Measurements from ENCODE around the gene UBTF.
"Not testable (repeated sequence)": the region's sequence is repeated elsewhere in the genome, so short reads cannot be mapped to it uniquely, and the experiment has no call there.

UBTF gene

DNA sequence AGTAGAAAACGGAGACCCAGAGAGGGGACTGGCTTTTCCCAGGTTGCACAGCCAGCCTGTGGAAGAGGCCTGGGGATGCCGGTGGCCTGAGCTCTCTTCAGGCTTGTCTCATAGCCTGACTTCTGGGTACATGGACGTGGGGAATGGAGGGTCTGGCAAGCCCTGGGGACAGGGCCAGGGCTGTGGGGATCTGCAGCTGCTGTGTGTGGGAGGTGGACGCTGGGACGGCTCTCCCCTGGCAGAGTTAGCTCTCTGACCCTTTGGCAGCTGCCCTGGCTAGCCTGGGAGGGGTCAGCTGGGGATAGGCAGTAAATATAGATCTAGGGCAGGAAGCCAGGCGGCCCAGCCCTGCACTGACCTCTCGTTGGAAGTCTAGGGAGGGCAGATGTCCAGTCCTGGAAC is 28.0 kb upstream of the UBTF start:
- no peak for FAIRE-seq

DNA sequence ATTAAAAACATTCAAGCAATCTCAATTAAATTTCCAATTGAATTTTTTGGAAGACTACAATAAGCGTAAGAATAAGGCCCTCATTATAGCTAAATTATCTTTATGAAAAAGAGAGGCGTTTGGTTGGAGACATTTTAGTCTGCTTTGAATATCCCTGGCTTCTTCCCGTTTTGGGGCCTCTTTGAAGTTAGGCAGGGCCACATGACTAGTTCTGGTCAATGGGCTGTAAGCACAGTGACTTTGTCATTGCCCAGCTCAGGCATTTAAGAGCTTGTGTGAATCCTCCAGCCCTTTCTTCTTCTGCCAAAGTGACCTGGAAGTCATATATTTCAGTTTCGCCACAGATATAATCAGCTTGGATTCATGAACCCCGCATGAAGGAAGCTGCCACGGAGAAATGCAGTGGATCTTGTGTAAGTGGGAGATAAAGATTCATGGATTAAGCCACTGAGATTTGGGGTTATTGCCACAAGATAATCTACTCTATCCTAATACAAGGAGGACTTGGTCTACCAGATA is 21.7 kb upstream of the UBTF start:
- FAIRE-seq = no peak

DNA sequence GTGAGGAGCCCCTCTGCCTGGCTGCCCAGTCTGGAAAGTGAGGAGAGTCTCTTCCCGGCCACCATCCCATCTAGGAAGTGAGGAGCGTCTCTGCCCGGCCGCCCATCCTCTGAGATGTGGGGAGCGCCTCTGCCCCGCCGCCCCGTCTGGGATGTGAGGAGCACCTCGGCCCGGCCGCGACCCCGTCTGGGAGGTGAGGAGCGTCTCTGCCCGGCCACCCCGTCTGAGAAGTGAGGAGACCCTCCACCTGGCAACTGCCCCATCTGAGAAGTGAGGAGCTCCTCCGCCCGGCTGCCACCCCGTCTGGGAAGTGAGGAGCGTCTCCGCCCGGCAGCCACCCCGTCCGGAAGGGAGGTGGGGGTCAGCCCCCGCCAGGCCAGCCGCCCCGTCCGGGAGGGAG is 18.4 kb upstream of the UBTF start:
- not testable (repeated sequence) for FAIRE-seq

DNA sequence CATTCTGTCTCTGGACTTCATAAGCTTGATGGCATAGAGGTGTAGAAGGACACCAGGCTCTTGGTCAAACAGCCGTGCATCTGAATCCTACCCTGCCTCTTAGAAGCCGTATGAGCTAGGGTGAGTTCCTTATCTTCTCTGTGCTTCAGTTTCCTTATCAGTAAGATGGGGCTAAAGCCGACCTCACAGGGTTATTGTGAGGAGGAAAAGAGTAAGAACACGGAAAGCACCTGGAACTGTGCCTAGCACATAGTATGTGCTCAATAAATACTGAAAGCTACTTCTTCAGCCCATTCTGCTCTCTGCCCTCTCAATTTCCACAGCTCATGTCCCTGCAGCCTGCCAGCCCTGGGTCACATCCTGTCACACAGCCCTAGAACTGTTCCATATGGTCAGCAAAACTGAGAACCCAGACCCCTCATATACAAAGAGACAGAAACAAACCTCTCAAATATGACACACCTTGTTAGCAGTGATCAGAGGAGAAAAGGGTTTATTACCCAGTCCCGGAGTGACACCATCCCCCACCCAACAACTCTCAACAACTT is 17.0 kb upstream of the UBTF start:
- no peak for FAIRE-seq

DNA sequence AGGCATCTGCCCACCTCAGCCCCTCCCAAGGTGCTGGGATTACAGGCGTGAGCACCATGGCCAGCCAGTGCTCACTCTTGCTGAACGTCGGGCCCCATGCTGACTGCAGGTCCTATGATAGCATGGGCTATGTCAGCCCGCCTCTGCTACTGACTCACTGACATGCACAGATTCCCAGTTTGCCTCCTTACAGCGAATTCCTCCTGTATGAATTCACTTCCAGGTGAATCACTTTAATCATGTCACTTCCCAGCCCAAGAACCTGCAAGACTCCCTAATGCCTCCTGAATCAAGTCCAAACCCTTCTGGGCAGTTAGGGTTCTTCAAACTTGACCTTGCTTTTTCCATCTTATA is 16.1 kb upstream of the UBTF start:
- FAIRE-seq = no peak

DNA sequence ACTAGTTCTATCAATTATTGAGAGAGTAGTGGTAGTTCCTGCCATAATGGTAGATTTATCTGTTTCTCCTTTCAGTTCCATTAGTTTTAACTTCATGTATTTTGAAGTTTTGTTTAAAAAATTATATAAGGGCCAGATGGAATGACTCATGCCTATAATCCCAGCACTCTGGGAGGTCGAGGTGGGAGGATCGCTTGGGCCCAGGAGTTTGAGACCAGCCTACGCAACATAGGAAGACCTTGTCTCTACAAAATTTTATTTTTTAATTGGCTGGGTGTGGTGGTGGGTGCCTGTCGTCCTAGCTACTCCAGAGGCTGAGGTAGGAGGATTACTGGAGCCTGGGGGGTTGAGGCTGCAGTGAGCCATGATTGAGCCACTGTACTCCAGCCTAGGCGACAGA is 14.1 kb upstream of the UBTF start:
- no peak for FAIRE-seq

DNA sequence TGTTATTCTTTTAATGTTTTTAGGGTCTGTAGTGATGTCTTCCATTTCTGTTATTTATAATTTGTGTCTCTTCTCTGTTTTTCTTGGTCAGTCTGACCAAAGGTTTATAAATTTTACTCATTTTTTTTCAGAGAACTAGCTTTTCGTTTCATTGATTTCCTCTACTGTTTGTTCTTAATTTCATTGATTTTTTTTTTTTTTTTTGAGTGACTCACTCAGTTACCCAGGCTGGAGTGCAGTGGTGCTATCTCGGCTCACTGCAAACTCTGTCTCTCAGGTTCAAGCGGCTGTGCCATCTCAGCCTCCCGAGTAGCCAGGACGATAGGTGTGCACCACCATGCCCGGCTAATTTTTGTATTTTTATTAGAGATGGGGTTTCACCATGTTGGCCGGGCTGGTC is 12.6 kb upstream of the UBTF start:
- no peak for FAIRE-seq

DNA sequence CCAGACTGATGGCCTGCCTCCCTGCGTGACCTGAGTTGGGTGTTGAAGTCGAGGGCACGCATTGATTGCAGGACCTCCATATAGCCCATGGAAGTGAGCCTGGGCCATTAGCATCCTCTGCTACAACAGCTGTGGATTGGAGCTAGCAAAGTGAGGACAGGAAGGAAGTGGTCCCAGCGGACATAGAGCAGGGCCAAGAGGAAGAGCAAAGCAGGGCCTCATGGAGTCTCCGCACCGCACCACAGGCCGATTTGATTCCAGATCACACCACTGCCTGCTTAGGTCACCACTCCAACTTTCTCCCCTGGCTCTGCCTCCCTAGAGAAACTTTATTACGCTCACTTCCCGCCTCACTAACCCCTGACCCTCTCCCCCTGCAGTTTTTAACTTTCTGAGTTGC is 10.7 kb upstream of the UBTF start:
- no peak for FAIRE-seq

DNA sequence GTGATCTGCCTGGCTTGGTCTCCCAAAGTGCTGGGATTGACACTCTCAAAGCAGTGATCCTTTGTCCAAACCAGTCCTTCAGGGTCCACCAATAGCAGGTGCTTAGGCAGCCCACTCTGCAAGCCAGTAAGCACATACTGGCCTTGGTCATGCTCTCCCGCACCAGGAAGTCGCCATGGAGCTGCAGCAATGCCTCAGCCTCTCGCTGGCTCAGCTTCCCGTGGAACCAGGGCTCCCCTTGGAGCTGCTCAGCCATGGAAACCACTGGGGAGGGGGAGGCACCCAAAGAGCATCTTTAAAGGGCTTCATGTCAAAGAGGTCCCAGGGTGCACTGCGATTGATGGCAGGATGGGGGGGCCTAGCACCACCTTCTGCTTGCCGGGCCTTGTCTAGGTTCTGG is 9.6 kb upstream of the UBTF start:
- no peak for FAIRE-seq

DNA sequence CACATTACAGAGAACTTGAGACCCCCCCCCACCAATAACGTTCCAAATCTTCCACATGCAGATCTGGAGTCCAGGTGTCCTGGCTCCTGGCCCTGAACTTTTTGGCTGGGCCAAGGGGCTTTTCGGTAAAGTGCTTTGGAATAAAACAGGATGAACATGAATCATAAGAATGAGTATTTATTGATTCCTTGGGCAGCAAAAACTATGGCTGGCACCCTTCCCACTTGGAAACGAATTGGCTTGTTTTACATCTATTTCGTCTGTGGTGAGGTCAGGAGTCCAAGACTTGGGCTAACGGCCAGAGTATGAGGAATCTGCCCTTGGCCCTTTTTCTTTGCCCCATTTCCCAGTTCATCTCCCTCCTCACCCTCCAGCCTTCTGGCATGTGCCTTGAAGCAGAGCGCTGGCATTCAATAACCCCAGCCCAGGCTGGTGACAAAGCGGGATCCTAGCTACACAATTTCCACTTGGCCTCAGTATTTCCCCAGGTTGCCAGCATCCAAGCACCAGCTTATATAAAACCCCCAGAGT is 4.1 kb upstream of the UBTF start:
- no peak for FAIRE-seq

DNA sequence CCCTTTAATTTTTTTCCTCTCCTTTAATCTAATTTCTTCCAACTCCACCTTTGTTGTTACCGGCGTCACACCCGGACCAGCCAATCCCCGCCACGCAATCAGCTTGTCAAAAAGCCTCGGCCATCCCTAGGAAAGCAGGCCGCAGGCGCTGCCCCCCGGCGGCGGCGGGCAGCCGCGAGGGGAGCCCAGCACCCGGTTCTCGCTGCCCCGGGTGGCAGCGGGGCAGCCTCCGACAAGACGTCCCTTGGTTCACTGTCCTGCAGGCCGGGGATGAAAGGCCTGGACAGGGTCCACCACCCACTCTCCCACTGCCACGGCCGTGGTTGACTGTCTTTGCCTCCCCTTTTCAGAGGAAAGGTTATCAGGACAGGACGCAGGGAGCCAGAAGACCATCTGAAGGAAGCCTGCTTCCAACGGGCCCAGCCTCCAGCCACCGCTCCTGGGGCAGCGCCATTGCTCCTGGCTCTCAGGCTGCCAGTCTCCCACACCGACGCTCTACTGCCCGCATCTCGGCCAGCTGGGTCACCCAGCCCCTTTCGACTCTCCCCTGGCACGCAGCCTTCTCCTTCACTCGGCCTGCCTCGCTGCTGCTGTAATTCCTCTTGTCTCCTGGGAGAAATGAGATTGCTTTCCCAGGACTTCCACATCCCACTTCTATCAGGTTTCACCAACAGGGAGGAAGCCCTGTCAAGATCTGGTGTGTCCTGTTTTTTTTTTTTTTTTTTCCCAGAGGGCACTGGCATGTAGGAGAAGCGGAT is 2.8 kb upstream of the UBTF start:
- FAIRE-seq = no peak

DNA sequence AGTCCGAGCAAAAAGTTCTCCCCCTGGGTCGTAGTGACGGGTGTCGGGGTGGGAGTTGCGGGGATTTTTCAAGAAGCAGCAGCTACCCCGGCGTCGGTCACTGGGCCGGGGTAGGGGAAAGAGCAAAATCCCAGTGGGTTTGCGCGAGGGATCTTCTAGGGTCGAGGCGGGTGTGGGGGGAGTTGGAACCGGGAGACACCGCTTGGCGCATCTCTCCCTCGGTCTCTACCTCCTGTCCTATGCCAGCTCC is 2.3 kb upstream of the UBTF start:
- FAIRE-seq = no peak

DNA sequence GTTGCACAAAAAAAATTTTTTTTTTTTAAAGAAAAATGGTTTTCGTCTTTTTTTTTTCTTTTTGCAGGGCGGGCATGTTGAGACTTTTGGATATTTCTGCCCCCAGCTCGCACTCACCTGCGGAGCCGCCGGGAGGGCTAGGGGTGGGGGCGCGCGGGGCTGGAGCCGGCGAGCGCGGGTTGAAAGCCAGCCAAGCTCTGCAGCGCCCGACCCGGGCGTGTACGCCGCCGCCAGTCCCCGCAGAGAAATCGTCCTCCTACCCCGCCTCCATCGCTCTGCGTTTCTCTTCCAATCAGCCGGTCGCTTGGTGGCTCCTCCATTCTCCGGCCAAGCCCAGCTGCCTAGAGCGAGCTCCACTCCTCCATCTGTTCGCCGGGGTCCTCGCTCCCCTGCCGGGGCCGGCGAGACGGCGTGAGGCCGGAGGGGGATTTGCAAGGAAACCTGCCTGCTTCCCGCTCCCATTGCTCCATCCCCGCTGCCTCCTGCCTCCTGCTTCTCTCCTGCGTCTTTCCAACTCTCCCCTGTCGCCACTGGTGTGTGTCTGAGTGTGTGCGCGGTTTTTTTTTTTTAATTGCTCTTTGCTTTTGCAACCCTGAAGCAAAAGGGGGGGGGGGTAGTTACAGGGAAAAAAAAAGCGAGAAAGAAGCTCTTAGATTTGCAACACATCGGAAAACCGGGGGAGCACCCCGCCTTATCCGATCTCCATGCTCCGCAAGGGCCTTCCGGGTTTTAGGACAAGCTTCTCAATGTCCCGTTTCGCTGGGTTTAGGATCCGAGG is 1.8 kb upstream of the UBTF start:
- FAIRE-seq = no peak

DNA sequence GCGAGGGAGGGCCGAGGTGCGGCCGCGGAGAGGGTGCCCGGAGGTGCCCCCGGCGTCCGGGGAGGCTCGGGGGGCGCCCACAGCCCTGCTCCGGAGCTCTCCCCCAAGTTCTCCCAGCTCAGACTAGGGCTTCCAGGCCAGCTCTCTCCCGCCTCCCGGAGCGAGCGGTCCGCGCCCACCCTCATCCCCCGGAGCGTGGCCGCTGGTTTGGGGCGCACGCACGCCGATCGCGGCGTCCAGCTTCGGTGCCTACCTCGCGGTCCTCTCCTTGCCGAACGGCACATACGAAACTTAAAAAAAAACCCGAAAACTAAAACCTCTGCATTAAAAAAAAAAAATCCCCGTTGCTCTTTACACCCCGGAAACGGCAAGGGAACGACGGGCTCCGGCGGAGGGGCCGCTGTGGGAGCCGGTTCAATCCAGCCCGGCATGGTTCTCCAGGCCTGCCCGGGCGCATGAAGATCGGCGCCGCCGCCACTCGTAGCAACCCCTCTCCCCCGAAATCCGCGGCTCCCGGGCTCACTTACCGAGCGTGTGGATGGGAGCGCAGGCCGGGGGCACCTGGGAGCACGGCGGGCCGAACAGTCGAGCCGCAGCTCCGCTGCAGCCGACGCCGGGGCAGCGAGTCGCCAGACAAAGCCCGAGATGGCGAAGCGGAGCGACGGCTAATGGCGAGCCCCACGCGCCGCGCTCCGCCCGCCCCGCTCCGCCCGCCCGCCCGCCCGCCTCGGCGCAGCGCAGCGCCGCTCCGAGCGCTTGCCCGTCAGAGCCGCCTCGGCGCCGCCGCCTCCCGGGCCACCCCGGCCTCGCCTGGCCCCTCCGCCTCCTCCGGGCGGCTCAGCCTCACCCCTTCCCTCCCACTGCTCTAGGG is 973 bp upstream of the UBTF start:
- FAIRE-seq = no peak

DNA sequence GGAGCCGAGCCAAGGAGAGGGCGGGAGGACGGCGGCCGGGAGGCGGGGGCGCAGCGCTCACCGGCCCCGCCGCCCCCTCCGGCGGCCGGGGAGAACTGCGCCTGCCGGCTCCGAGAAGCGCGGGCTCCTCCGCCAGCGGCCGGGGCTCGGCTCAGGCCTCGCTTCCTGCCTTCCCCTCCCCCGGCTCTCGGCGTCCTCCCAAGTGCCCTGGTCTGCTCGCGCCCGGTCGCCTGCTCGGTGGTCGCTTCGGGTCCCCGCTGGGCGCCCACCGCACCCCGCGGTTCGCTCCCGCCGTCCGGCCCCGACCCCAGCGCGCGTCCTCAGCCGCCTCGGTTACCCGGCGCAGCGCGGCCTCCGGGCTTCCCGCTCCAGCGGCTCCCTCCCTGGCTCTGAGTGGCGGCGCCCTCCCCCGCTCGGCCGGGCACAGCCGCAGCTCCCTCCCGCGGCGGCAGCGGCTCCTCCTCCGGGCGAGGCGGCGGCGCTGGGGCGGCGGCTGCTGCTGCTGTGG is 313 bp downstream of the UBTF start:
- FAIRE-seq = no peak

DNA sequence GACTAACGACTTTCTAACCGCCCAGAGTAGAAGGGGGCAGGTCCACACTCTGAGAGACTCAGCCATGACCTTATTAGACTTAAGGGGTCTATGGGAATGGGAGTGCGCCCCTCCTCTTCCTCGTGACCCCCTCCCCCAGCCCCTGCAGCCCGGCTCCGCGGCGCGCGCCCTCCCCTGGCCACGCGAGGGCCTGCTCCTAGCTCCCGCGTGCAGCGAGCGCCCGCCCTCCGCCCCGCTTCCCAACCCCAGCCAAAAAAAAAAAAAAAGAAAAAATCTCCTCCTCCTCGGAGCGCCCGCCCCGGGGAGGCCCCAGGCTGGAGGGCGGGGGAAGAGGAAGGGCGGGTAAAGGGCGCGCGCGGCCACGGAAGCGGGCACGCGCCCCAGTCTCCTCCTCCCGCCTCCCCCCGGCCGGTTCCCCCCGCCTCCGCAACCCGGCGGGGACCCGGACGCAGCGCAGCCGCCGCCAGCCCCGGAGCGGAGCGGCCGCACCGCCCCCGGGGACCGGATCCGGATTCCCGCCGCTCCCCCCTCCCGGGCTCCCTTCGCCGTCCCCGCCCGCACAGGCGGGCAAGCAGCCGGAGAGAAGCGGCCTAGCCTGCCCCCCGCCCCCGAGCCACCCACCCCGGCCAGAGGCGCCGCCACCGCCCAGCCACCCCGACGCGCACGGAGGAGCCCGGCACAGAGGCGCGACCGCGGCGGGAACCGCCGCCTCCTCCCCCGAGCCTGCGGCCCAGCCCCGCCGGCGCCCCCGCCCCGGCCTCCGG is 949 bp downstream of the UBTF start:
- FAIRE-seq = no peak

DNA sequence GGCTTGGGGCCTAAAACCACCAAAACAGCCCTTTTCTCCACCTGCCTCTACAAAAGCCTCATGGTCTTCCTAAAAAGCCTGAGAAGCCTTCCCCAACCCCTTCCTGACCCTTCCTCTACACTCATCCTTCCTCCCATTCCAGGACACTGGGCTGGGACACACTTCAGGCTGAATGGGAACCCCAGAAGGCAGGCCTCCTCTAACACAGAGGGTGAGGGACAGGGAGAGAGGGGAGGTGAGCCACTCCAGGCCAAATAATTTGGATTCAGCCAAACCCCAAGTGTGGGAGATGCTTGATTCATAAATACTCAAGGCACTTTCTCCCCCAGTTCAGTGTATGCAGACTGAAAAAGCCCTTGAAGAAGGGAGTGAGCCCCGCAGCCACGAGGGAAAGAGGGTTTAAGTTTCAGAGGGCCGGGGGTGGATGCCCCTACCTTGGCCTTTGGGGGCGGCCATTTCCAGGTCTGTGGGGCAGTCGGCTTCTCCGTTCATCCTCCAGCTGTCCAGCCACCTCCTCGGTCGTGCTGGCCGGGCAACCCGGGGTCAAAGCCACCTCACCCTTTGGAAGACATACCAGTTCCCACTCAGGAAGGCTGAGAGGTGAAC is 1.6 kb downstream of the UBTF start:
- no peak for FAIRE-seq

DNA sequence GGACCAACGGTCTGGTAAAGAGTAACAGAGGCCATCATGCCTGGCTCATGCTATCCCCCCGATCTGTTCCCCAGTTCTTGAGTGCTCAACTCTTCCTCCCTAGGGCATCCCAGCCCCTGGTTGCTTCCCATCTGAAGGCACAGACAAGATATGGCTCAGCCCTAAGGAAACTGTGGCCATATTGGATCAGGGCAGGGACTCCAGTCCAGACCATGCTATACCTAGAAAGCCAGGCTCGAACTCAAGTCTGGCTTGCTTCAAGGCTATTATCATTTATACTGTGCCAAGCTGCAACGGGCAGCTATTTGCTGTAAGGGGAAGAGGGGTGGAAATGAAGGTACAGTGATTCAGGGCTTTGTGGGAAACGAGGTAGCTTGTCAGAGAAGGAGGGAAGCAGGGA is 2.8 kb downstream of the UBTF start:
- FAIRE-seq = no peak

DNA sequence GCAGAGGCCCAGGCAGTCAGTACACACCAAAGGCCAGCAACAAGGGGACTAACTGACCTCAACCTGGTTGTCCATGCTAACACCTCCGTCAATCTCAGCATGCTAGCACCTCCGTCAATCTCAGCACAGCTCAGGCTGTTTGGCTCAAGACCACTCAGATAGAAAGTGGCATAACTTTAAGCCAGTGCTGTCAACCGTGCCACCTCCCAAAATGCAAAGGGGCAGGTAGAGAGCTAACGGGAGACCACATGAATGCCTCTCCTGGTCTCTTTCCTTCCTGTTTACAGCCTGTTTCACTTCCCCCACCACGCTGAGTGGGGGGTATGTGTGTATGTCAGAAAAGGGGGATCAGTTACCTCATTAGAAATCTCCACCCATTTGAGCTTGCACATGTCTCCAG is 3.3 kb downstream of the UBTF start:
- FAIRE-seq = no peak

DNA sequence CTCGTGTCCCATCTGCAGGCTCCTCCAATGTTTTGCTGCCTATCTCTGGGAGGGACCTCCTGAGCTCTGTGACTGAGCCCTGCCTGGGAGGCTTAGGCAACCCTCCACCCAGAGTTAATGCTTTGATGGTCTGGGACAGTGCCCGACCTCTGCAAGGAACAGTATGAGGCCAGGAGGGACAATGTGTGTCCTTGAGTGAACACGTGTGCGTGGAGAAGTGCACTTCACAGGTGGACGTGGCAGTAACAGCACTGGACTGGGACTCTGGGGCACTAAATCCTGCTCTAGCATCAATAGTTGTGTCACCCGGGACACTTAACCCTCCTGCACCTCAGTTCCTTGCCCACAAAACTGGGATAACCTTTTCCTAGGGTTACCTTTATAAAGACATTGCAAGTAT is 4.6 kb downstream of the UBTF start:
- no peak for FAIRE-seq

DNA sequence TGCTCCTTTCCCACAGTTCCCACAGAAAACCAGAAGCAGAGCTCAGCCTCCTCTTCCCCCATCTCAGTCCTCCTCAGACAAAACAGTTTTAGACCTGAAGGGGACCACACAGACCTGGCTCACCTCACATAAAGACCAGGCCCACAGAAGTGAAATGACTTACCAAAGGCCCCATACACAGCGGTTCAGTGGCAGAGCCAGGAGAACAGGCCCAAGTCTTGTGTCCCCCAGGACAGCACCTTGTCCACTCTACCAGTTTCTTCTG is 5.3 kb downstream of the UBTF start:
- no peak for FAIRE-seq

Measured in TTC549 (cell line).